Endothelial cell of umbilical vein (primary cell): ENCODE results near the gene ANP32B. TPM values are rescaled to one million over a fixed set of nuclear protein-coding genes. Genes with fewer than 3 reads are reported as not detected.
A peak's percentile ranks its signal among the peaks of the same experiment; 100 is the strongest.

ENCODE experiments used
- BruUV-seq: library from RNA; stranded (reverse); fragments of 400-500 nt; replicated peaks from 2 replicates; lab custom pipeline; 2021; lab: Mats Ljungman, UMichigan
- CTCF ChIA-PET: fragments of 300-600, 350-600 bp; sonication (Branson Sonifier 250); formaldehyde crosslinking; loops from one replicate; lab custom pipeline; 2021; ENCODE audit warnings: antibody characterized with exemption, inconsistent platforms; lab: Charles Lee
- POLR2A ChIA-PET: fragments of 300-600, 350-600 bp; sonication (Branson Sonifier 250); formaldehyde crosslinking; loops from one replicate; lab custom pipeline; 2021; ENCODE audit warnings: antibody characterized with exemption, inconsistent platforms; lab: Charles Lee
- DNase-seq: peaks from one replicate; pipeline ENCODE4 v3.0.0-alpha.2; 2011; ENCODE audit warnings: low read depth, low spot score
- FAIRE-seq: peaks from 2 replicates; lab custom pipeline; 2011; peaks lifted over from hg19 to GRCh38; lab: Jason Lieb, UNC
- H2AFZ ChIP-seq: 2 replicates; pipeline ENCODE4 v1.6.0; 2012; ENCODE audit warnings: low read depth, low read length, control low read depth, inconsistent platforms
- H3K27ac ChIP-seq: 2 replicates; pipeline ENCODE4 v1.5.1; 2011; ENCODE audit warnings: low read depth, mild to moderate bottlenecking, control low read depth, low read length, moderate library complexity; ENCODE audit not compliant: insufficient read depth
- H3K27me3 ChIP-seq, 2 experiments: 2 replicates each; pipeline versions ENCODE4 v1.6.0 to v1.6.1; 2011; ENCODE audit warnings: low read length in 2 of 2, mixed read lengths in 1 of 2; ENCODE audit not compliant: control insufficient read depth in 2 of 2, insufficient read depth in 2 of 2
- H3K36me3 ChIP-seq, 2 experiments: 2 replicates in 1 of 2; 3 replicates in 1 of 2; pipeline ENCODE4 v1.5.1; 2011; ENCODE audit warnings: low read length in 2 of 2, mild to moderate bottlenecking in 1 of 2, moderate library complexity in 1 of 2; ENCODE audit not compliant: control insufficient read depth in 2 of 2, insufficient read depth in 2 of 2; ENCODE audit errors: extremely low read depth in 1 of 2
- H3K4me1 ChIP-seq: 3 replicates; pipeline ENCODE4 v1.5.1; 2011; ENCODE audit warnings: mild to moderate bottlenecking, low read length; ENCODE audit not compliant: control insufficient read depth, insufficient read depth; ENCODE audit errors: extremely low read depth
- H3K4me2 ChIP-seq: 2 replicates; pipeline ENCODE4 v1.6.1; 2011; ENCODE audit warnings: low read length, control low read depth, mixed read lengths; ENCODE audit not compliant: insufficient read depth
- H3K4me3 ChIP-seq, 3 experiments: fragments of 200-600 bp in 1 of 3; sonication (generic), shearing (Covaris generic) in 1 of 3; replicated peaks in 1 of 3; 2 replicates each; pipeline ENCODE4 v1.5.1; 2011 to 2016; ENCODE audit warnings: control low read depth in 3 of 3, low read length in 3 of 3, mild to moderate bottlenecking in 2 of 3, inconsistent platforms in 1 of 3, low read depth in 1 of 3, moderate library complexity in 1 of 3; ENCODE audit not compliant: insufficient read depth in 1 of 3
- H3K79me2 ChIP-seq: 2 replicates; pipeline ENCODE4 v1.6.0; 2012; ENCODE audit warnings: low read length, inconsistent platforms; ENCODE audit not compliant: control insufficient read depth, insufficient read depth
- H3K9ac ChIP-seq: replicated peaks from 2 replicates; pipeline ENCODE3; 2011; ENCODE audit warnings: low read length, control low read depth; ENCODE audit not compliant: insufficient read depth; ENCODE audit errors: extremely low read depth
- H3K9me1 ChIP-seq: replicated peaks from 3 replicates; pipeline ENCODE4 v1.6.0; 2011; ENCODE audit warnings: mild to moderate bottlenecking, low read length; ENCODE audit not compliant: control insufficient read depth, insufficient read depth; ENCODE audit errors: extremely low read depth
- H3K9me3 ChIP-seq: replicated peaks from 2 replicates; pipeline ENCODE4 v1.5.1; 2012; ENCODE audit warnings: low read length, inconsistent platforms; ENCODE audit not compliant: control insufficient read depth, insufficient read depth
- H4K20me1 ChIP-seq: replicated peaks from 2 replicates; pipeline ENCODE3; 2011; ENCODE audit warnings: mild to moderate bottlenecking, low read length; ENCODE audit not compliant: control insufficient read depth, insufficient read depth; ENCODE audit errors: extremely low read depth
- CTCF ChIP-seq, 2 donors: IDR thresholded peaks; 1 replicate in 1 of 2; 2 replicates in 1 of 2; pipeline ENCODE4 v1.5.1; 2011; ENCODE audit warnings: low read length in 2 of 2, mild to moderate bottlenecking in 2 of 2, moderate library complexity in 2 of 2, control low read depth in 1 of 2, inconsistent platforms in 1 of 2, low read depth in 1 of 2; ENCODE audit not compliant: insufficient read depth in 1 of 2; ENCODE audit errors: extremely low read depth in 1 of 2
- EZH2 ChIP-seq: IDR thresholded peaks from 2 replicates; pipeline ENCODE4 v1.6.1; 2012; ENCODE audit warnings: borderline replicate concordance, low read depth, mild to moderate bottlenecking, moderate library complexity, low read length, inconsistent platforms; ENCODE audit not compliant: severe bottlenecking
- FOS ChIP-seq: IDR thresholded peaks from 2 replicates; pipeline ENCODE4 v1.6.1; 2011; ENCODE audit warnings: mild to moderate bottlenecking, low read length, moderate library complexity, borderline replicate concordance; ENCODE audit not compliant: insufficient read depth
- GATA2 ChIP-seq: IDR thresholded peaks from 2 replicates; pipeline ENCODE4 v1.7.0; 2011; ENCODE audit warnings: low read depth, mild to moderate bottlenecking, moderate library complexity, mixed read lengths, low read length; ENCODE audit not compliant: insufficient read length, insufficient read depth
- JUN ChIP-seq: IDR thresholded peaks from 2 replicates; pipeline ENCODE4 v1.6.1; 2011; ENCODE audit warnings: borderline replicate concordance, low read depth; ENCODE audit not compliant: insufficient read length, insufficient read depth
- MAX ChIP-seq: IDR thresholded peaks from 2 replicates; pipeline ENCODE4 v1.6.1; 2011; ENCODE audit not compliant: insufficient read depth, insufficient read length
- MYC ChIP-seq: IDR thresholded peaks from one replicate; pipeline ENCODE4 v1.6.1; 2011; ENCODE audit warnings: mild to moderate bottlenecking, low read depth, low read length
- POLR2A ChIP-seq: IDR thresholded peaks from 2 replicates; pipeline ENCODE4 v1.6.1; 2012; ENCODE audit warnings: low read depth, mild to moderate bottlenecking, control low read depth, low read length
- dilution Hi-C: fragments of 300-500 bp; cut with MboI; formaldehyde crosslinking; loops from one replicate; pipeline ENCODE4 v1.15.0; 2019; ENCODE audit warnings: low sequenced_read_pairs; ENCODE audit not compliant: extremely low pct_ligation_motif_present
- intact Hi-C: fragments of 100-400 bp; cut with micrococcal nuclease; formaldehyde crosslinking; loops from one replicate; pipeline ENCODE4 v1.10.0; 2022
- polyA plus RNA-seq, 4 experiments: library from polyadenylated mRNA; depleted of rRNA in 3 of 4; stranded (reverse) in 3 of 4; unstranded in 1 of 4; fragments of >200 nt; gene quantifications; 2 replicates each; pipeline versions ENCODE4 v1.2.1 to v1.2.3, GENCODE V29; 2011 to 2012; ENCODE audit warnings: missing spikeins in 1 of 4
- total RNA-seq: library from RNA; stranded (reverse); gene quantifications from 2 replicates; pipeline ENCODE4 v1.2.3, GENCODE V29; 2021

Gene ANP32B
- total and polyA plus RNA-seq, 2 donors (not counting 3 experiments of a cell fraction or from before 2014, with no cell fraction given) = 13.9 to 173 TPM

GRCh38 chr9:97981846-97982682 lies 1.1 kb upstream of the ANP32B start:
- ChIA-PET CTCF (interaction anchor here (0.6 to 4.1 kb wide), 9 partner anchors 10 to 108 kb away, joined by 3 to 37 read pairs (median 5); partner anchors contain the start of gene TRMO), POLR2A (no interaction called here)
- Histone ChIP-seq H3K9me3 (no peaks in the 10 kb centered on the region), H3K27ac (peak overlapping the region; percentile 37), H2AFZ (peak overlapping the region; percentile 79), H3K36me3 (no peaks in the 10 kb centered on the region), H3K4me2 (peak overlapping the region; percentile 94), H3K4me3 (peak overlapping the region; percentile 45 to 60 (median 46)), H3K79me2 (peaks cover 38% of the 10 kb centered on the region), H4K20me1 (peaks cover 5% of the 10 kb centered on the region), H3K9ac (peak overlapping the region; percentile 63), H3K4me1 (peaks cover 24% of the 10 kb centered on the region), H3K9me1 (no peaks in the 10 kb centered on the region), H3K27me3 (no peaks in the 10 kb centered on the region)
- DNase-seq (no peak), FAIRE-seq (no peak)
- intact Hi-C loops = loop anchor here (1.0 kb wide), 1 partner anchor 348 kb away; no protein-coding TSS in a partner anchor
- BruUV-seq = no TSS peak
- TF ChIP-seq MAX = no peak
- no peak for TF ChIP-seq FOS
- TF ChIP-seq JUN = no peak
- TF ChIP-seq MYC = no peak
- TF ChIP-seq CTCF (IDR thresholded peaks at IDR 0.05; ENCODE audit: extremely low read depth in 1 of 2, insufficient read depth in 1 of 2, low read depth in 1 of 2, low read length in 2 of 2) = no peak
- TF ChIP-seq POLR2A = no peak
- no peak for TF ChIP-seq GATA2
- no peak for TF ChIP-seq EZH2
- dilution Hi-C loops = no loop called here
